Parathyroid adenoma (tissue), 2 donors: ENCODE results near the gene TAGLN3.

Experiments used
- H2AFZ ChIP-seq: fragments of 300-600 bp; sonication (generic); one replicate; pipeline ENCODE4 v1.7.0; 2017; ENCODE audit warnings: antibody characterized with exemption, mild to moderate bottlenecking
- H3K27ac ChIP-seq: fragments of 300-600 bp; sonication (generic); one replicate; pipeline ENCODE4 v1.7.0; 2017
- H3K27me3 ChIP-seq: fragments of 300-600 bp; sonication (generic); one replicate; pipeline ENCODE4 v1.7.0; 2017; ENCODE audit warnings: low read length; ENCODE audit not compliant: control insufficient read depth, insufficient read depth
- H3K36me3 ChIP-seq: fragments of 300-600 bp; sonication (generic); one replicate; pipeline ENCODE4 v1.7.0; 2017; ENCODE audit warnings: low read length; ENCODE audit not compliant: control insufficient read depth, insufficient read depth
- H3K4me1 ChIP-seq: fragments of 300-600 bp; sonication (generic); one replicate; pipeline ENCODE4 v1.7.0; 2017; ENCODE audit warnings: control low read depth
- H3K4me2 ChIP-seq: fragments of 300-600 bp; sonication (generic); one replicate; pipeline ENCODE4 v1.7.0; 2017; ENCODE audit warnings: low read length
- H3K4me3 ChIP-seq: fragments of 300-600 bp; sonication (generic); one replicate; pipeline ENCODE4 v1.7.0; 2017; ENCODE audit warnings: low read depth, low read length
- H3K79me2 ChIP-seq: fragments of 300-600 bp; sonication (generic); one replicate; pipeline ENCODE4 v1.7.0; 2017; ENCODE audit warnings: control low read depth
- H3K9ac ChIP-seq: fragments of 300-600 bp; sonication (generic); one replicate; pipeline ENCODE4 v1.7.0; 2017; ENCODE audit warnings: mild to moderate bottlenecking
- H3K9me3 ChIP-seq: fragments of 300-600 bp; sonication (generic); one replicate; pipeline ENCODE4 v1.7.0; 2017; ENCODE audit warnings: low read length; ENCODE audit not compliant: control insufficient read depth
- CTCF ChIP-seq: fragments of 300-600 bp; sonication (generic); IDR thresholded peaks from one replicate; pipeline ENCODE4 v1.7.0; 2017; ENCODE audit warnings: antibody characterized with exemption, mild to moderate bottlenecking
- donor health status: primary hyperparathyroidism.

The TAGLN3 gene

GRCh38 chr3:111978583-111979433 lies 19.9 kb upstream of the TAGLN3 start, which contains the start of gene ABHD10:
TSS of gene ABHD10 (plus strand) at chr3:111979026. CDS start at chr3:111979062, 36 bp downstream.
- H3K9me3 ChIP-seq = no peaks in the 10 kb centered on the region
- peak within 1 kb of the TSS; percentile 80 for H3K4me2 ChIP-seq
- TF ChIP-seq CTCF = peak; percentile 5
- peak within 1 kb of the TSS; percentile 88 for H3K4me3 ChIP-seq
- peak within 1 kb of the TSS; percentile 98 for H2AFZ ChIP-seq
- H3K9ac ChIP-seq = peak within 1 kb of the TSS; percentile 78
- H3K36me3 ChIP-seq = no peaks in the 10 kb centered on the region
- H3K4me1 ChIP-seq = peaks cover 3% of the 10 kb centered on the region
- H3K27ac ChIP-seq = peak within 1 kb of the TSS; percentile 85
- H3K79me2 ChIP-seq = peaks cover 2% of the 10 kb centered on the region
- no peaks in the 10 kb centered on the region for H3K27me3 ChIP-seq

GRCh38 chr3:111979434-111980038 lies 19.2 kb upstream of the TAGLN3 start:
- H2AFZ ChIP-seq = peak overlapping the region; percentile 98
- TF ChIP-seq CTCF = no peak
- H3K4me2 ChIP-seq = peak overlapping the region; percentile 80
- peak overlapping the region; percentile 78 for H3K9ac ChIP-seq
- H3K4me1 ChIP-seq = peaks cover 3% of the 10 kb centered on the region
- H3K9me3 ChIP-seq = no peaks in the 10 kb centered on the region
- H3K27me3 ChIP-seq = no peaks in the 10 kb centered on the region
- peaks cover 2% of the 10 kb centered on the region for H3K79me2 ChIP-seq
- H3K36me3 ChIP-seq = no peaks in the 10 kb centered on the region
- peak overlapping the region; percentile 88 for H3K4me3 ChIP-seq
- H3K27ac ChIP-seq = peak overlapping the region; percentile 85

GRCh38 chr3:111980716-111981456 lies 17.8 kb upstream of the TAGLN3 start:
- Histone ChIP-seq H3K4me2 (no peak overlapping the region), H3K9ac (no peak overlapping the region), H3K27me3 (no peaks in the 10 kb centered on the region), H2AFZ (no peak overlapping the region), H3K27ac (no peak overlapping the region), H3K4me1 (peaks cover 3% of the 10 kb centered on the region), H3K36me3 (no peaks in the 10 kb centered on the region), H3K9me3 (no peaks in the 10 kb centered on the region), H3K79me2 (peaks cover 2% of the 10 kb centered on the region), H3K4me3 (no peak overlapping the region)
- TF ChIP-seq CTCF = no peak

GRCh38 chr3:111981457-111981763 lies 17.3 kb upstream of the TAGLN3 start:
- Histone ChIP-seq H3K27me3 (no peaks in the 10 kb centered on the region), H3K36me3 (no peaks in the 10 kb centered on the region), H3K79me2 (peaks cover 2% of the 10 kb centered on the region), H3K4me1 (peaks cover 3% of the 10 kb centered on the region), H3K4me2 (no peak overlapping the region), H3K9ac (no peak overlapping the region), H2AFZ (no peak overlapping the region), H3K4me3 (no peak overlapping the region), H3K9me3 (no peaks in the 10 kb centered on the region), H3K27ac (no peak overlapping the region)
- TF ChIP-seq CTCF = no peak
